Measurements from ENCODE around the gene ITPR1.

ITPR1 gene

GRCh38 chr3:4547799-4548198 lies 54.7 kb downstream of the ITPR1 start:
- no peak for TF ChIP-seq CTCF (IDR thresholded peaks at IDR 0.05; ENCODE audit: low read depth, low read length, missing control alignments)
- no peak overlapping the region for H3K4me3 ChIP-seq (replicated peaks; ENCODE audit: low read depth, low read length)
- DNase-seq (ENCODE audit: extremely low read depth, low read depth), result no peak

GRCh38 chr3:4548356-4548755 lies 55.2 kb downstream of the ITPR1 start:
- no peak for TF ChIP-seq CTCF (IDR thresholded peaks at IDR 0.05; ENCODE audit: low read depth, low read length, missing control alignments)
- H3K4me3 ChIP-seq (replicated peaks; ENCODE audit: low read depth, low read length), result no peak overlapping the region
- no peak for DNase-seq (ENCODE audit: extremely low read depth, low read depth)

- H3K4me3 ChIP-seq (replicated peaks; ENCODE audit: low read depth, low read length), result no peak overlapping the region
- no peak for TF ChIP-seq CTCF (IDR thresholded peaks at IDR 0.05; ENCODE audit: low read depth, low read length, missing control alignments)
These were observed 55.6 kb downstream of the ITPR1 start for GRCh38 chr3:4548780-4549179.

GRCh38 chr3:4549896-4550295 lies 56.7 kb downstream of the ITPR1 start:
- TF ChIP-seq CTCF (IDR thresholded peaks at IDR 0.05; ENCODE audit: low read depth, low read length, missing control alignments), result no peak
- DNase-seq (ENCODE audit: extremely low read depth, low read depth), result no peak
- no peak overlapping the region for H3K4me3 ChIP-seq (replicated peaks; ENCODE audit: low read depth, low read length)

More at GRCh38 chr3:4548780-4549179, 55.6 kb downstream of the ITPR1 start:
- DNase-seq (ENCODE audit: extremely low read depth, low read depth), result no peak

GRCh38 chr3:4551051-4551711 lies 58.0 kb downstream of the ITPR1 start:
- H3K4me3 ChIP-seq (replicated peaks; ENCODE audit: low read depth, low read length), result no peak overlapping the region
- no peak for TF ChIP-seq CTCF (IDR thresholded peaks at IDR 0.05; ENCODE audit: low read depth, low read length, missing control alignments)
- no peak for DNase-seq (ENCODE audit: extremely low read depth, low read depth)

GRCh38 chr3:4551794-4552442 lies 58.8 kb downstream of the ITPR1 start:
- no peak for TF ChIP-seq CTCF (IDR thresholded peaks at IDR 0.05; ENCODE audit: low read depth, low read length, missing control alignments)

More at GRCh38 chr3:4551794-4552442, 58.8 kb downstream of the ITPR1 start:
- no peak for DNase-seq (ENCODE audit: extremely low read depth, low read depth)
- H3K4me3 ChIP-seq (replicated peaks; ENCODE audit: low read depth, low read length), result no peak overlapping the region

Data from HFF-Myc (cell line).